ENCODE data around the gene TBPL2.

GRCh38 chr14:55473786-55474185 lies 33.4 kb upstream of the TBPL2 start:
- TF ChIP-seq CTCF (IDR thresholded peaks at IDR 0.05; ENCODE audit: poor library complexity), result no peak
- TF ChIP-seq EZH2 (IDR thresholded peaks at IDR 0.05; ENCODE audit: borderline replicate concordance), result no peak
